H1 (cell line): Measurements from ENCODE around the gene SERPINA6. TPM values are rescaled to one million over a fixed set of nuclear protein-coding genes. Genes with fewer than 3 reads are reported as not detected.

Source experiments
- BCL11A ChIP-seq, 2 experiments: IDR thresholded peaks; one replicate each; pipeline ENCODE4 v1.6.1; 2011; ENCODE audit warnings: low read depth in 2 of 2, low read length in 2 of 2, mild to moderate bottlenecking in 2 of 2
- GABPA ChIP-seq: IDR thresholded peaks from 2 replicates; pipeline ENCODE4 v1.6.1; 2011; ENCODE audit warnings: mild to moderate bottlenecking, low read length, moderate library complexity, borderline replicate concordance; ENCODE audit not compliant: insufficient read depth
- KDM1A ChIP-seq: fragments of 200-600, 300-600 bp; sonication (generic); IDR thresholded peaks from 2 replicates; pipeline ENCODE4 v1.7.1; 2016; ENCODE audit warnings: mild to moderate bottlenecking, low read length, borderline replicate concordance
- KDM4A ChIP-seq: IDR thresholded peaks from one replicate; pipeline ENCODE4 v1.7.1; 2012; ENCODE audit warnings: low read depth, mild to moderate bottlenecking, moderate library complexity, low read length, inconsistent platforms; ENCODE audit not compliant: severe bottlenecking
- MAFK ChIP-seq: IDR thresholded peaks from 2 replicates; pipeline ENCODE4 v1.6.1; 2012; ENCODE audit warnings: low read depth, mild to moderate bottlenecking, improper control_type of control experiment, low read length
- polyA plus RNA-seq, 7 experiments: library from polyadenylated mRNA; depleted of rRNA in 3 of 7; stranded (reverse) in 5 of 7; unstranded in 2 of 7; fragments of >200 nt in 5 of 7; fragments of 200-250 nt in 2 of 7; gene quantifications; 1 replicate in 5 of 7; 2 replicates in 1 of 7; 4 replicates in 1 of 7; pipeline versions ENCODE4 v1.2.1 to v1.2.3, GENCODE V29; 2011 to 2013; ENCODE audit warnings: missing spikeins in 2 of 7, mixed read lengths in 2 of 7
- total RNA-seq: library from RNA; stranded (reverse); fragmentation: NEBNext Ultra II Directional; extraction: Animal tissue kit (Norgen Biotek cat#: 25700); gene quantifications from 2 replicates; pipeline ENCODE4 v1.2.1, GENCODE V29; 2021
- TF ChIP-seq, protein P1 (sequence below): fragments of 300-600 bp; sonication (generic); IDR thresholded peaks from 2 replicates; pipeline ENCODE4 v1.7.1; 2012; ENCODE audit warnings: low read length, moderate library complexity, mild to moderate bottlenecking, inconsistent platforms; ENCODE audit not compliant: insufficient replicate concordance

Gene SERPINA6
- total and polyA plus RNA-seq, 2 of the 8 experiments (the other 6 are each of a cell fraction or from before 2014, with no cell fraction given): not detected

DNA sequence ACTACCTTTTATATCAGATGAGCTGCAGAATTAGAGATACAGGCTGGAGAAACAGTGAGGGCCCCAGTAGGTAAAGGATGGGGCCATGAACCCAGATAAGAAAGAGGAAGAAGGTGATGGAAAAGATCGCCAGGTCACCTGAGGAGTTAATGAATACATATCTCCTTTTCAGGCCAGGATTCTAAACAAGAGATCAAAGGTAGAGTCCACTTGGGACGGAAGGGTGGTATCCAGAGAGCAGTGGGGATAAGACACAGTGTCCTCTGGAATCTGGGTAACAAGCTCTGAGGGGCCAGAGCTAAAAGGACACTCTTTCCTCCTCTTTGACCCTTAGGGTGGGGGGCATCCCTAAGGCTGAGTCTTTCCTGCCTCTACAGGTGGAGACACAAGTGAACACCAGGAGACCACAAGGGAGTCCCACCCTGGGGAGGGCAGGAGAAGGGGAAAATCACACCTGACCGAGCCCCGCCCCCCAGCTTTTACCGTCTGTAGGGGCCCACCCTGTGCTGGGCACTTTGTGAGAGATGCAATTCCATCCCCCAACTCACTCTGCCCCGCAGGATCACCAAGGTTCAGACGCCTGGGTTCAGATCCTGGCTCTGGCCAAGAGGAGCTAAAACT is 37.9 kb upstream of the SERPINA6 start (continued):
- TF ChIP-seq, protein P1, sequence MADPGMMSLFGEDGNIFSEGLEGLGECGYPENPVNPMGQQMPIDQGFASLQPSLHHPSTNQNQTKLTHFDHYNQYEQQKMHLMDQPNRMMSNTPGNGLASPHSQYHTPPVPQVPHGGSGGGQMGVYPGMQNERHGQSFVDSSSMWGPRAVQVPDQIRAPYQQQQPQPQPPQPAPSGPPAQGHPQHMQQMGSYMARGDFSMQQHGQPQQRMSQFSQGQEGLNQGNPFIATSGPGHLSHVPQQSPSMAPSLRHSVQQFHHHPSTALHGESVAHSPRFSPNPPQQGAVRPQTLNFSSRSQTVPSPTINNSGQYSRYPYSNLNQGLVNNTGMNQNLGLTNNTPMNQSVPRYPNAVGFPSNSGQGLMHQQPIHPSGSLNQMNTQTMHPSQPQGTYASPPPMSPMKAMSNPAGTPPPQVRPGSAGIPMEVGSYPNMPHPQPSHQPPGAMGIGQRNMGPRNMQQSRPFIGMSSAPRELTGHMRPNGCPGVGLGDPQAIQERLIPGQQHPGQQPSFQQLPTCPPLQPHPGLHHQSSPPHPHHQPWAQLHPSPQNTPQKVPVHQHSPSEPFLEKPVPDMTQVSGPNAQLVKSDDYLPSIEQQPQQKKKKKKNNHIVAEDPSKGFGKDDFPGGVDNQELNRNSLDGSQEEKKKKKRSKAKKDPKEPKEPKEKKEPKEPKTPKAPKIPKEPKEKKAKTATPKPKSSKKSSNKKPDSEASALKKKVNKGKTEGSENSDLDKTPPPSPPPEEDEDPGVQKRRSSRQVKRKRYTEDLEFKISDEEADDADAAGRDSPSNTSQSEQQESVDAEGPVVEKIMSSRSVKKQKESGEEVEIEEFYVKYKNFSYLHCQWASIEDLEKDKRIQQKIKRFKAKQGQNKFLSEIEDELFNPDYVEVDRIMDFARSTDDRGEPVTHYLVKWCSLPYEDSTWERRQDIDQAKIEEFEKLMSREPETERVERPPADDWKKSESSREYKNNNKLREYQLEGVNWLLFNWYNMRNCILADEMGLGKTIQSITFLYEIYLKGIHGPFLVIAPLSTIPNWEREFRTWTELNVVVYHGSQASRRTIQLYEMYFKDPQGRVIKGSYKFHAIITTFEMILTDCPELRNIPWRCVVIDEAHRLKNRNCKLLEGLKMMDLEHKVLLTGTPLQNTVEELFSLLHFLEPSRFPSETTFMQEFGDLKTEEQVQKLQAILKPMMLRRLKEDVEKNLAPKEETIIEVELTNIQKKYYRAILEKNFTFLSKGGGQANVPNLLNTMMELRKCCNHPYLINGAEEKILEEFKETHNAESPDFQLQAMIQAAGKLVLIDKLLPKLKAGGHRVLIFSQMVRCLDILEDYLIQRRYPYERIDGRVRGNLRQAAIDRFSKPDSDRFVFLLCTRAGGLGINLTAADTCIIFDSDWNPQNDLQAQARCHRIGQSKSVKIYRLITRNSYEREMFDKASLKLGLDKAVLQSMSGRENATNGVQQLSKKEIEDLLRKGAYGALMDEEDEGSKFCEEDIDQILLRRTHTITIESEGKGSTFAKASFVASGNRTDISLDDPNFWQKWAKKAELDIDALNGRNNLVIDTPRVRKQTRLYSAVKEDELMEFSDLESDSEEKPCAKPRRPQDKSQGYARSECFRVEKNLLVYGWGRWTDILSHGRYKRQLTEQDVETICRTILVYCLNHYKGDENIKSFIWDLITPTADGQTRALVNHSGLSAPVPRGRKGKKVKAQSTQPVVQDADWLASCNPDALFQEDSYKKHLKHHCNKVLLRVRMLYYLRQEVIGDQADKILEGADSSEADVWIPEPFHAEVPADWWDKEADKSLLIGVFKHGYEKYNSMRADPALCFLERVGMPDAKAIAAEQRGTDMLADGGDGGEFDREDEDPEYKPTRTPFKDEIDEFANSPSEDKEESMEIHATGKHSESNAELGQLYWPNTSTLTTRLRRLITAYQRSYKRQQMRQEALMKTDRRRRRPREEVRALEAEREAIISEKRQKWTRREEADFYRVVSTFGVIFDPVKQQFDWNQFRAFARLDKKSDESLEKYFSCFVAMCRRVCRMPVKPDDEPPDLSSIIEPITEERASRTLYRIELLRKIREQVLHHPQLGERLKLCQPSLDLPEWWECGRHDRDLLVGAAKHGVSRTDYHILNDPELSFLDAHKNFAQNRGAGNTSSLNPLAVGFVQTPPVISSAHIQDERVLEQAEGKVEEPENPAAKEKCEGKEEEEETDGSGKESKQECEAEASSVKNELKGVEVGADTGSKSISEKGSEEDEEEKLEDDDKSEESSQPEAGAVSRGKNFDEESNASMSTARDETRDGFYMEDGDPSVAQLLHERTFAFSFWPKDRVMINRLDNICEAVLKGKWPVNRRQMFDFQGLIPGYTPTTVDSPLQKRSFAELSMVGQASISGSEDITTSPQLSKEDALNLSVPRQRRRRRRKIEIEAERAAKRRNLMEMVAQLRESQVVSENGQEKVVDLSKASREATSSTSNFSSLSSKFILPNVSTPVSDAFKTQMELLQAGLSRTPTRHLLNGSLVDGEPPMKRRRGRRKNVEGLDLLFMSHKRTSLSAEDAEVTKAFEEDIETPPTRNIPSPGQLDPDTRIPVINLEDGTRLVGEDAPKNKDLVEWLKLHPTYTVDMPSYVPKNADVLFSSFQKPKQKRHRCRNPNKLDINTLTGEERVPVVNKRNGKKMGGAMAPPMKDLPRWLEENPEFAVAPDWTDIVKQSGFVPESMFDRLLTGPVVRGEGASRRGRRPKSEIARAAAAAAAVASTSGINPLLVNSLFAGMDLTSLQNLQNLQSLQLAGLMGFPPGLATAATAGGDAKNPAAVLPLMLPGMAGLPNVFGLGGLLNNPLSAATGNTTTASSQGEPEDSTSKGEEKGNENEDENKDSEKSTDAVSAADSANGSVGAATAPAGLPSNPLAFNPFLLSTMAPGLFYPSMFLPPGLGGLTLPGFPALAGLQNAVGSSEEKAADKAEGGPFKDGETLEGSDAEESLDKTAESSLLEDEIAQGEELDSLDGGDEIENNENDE: no peak
- TF ChIP-seq KDM4A (no peak), GABPA (no peak), MAFK (no peak), KDM1A (no peak), BCL11A (IDR thresholded peaks at IDR 0.05; ENCODE audit: low read depth in 2 of 2, low read length in 2 of 2) (no peak)
